Measurements from ENCODE around the gene MYOT. TPM values are rescaled to one million over a fixed set of nuclear protein-coding genes. Genes with fewer than 3 reads are reported as not detected.
"Not testable (repeated sequence)": the region's sequence is repeated elsewhere in the genome, so short reads cannot be mapped to it uniquely, and the experiment has no call there.

The MYOT gene
- total RNA-seq, 1 experiment from 2014 or later = not detected

- Mint-ChIP-seq H3K27ac (ENCODE audit: unreplicated experiment) (no peak overlapping the region), H3K4me1 (ENCODE audit: low read depth, unreplicated experiment) (peaks cover 5% of the 10 kb centered on the region), H3K36me3 (ENCODE audit: insufficient read depth, unreplicated experiment) (no peaks in the 10 kb centered on the region), H3K4me3 (ENCODE audit: low read depth, unreplicated experiment) (peak overlapping the region; percentile 24), H3K9me3 (ENCODE audit: low read depth, unreplicated experiment) (no peaks in the 10 kb centered on the region), H3K27me3 (ENCODE audit: unreplicated experiment) (no peaks in the 10 kb centered on the region)
- DNase-seq = no peak
- BruUV-seq (replicated peaks) = no TSS peak
- CTCF ChIA-PET = interaction anchor here (0.6 kb wide), 1 partner anchor 44 kb away, joined by 3 read pairs; no protein-coding TSS in a partner anchor
- TF ChIP-seq, protein P1, sequence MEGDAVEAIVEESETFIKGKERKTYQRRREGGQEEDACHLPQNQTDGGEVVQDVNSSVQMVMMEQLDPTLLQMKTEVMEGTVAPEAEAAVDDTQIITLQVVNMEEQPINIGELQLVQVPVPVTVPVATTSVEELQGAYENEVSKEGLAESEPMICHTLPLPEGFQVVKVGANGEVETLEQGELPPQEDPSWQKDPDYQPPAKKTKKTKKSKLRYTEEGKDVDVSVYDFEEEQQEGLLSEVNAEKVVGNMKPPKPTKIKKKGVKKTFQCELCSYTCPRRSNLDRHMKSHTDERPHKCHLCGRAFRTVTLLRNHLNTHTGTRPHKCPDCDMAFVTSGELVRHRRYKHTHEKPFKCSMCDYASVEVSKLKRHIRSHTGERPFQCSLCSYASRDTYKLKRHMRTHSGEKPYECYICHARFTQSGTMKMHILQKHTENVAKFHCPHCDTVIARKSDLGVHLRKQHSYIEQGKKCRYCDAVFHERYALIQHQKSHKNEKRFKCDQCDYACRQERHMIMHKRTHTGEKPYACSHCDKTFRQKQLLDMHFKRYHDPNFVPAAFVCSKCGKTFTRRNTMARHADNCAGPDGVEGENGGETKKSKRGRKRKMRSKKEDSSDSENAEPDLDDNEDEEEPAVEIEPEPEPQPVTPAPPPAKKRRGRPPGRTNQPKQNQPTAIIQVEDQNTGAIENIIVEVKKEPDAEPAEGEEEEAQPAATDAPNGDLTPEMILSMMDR (IDR thresholded peaks at IDR 0.05; ENCODE audit: unreplicated experiment) = no peak
- intact Hi-C loops (cut with micrococcal nuclease; ENCODE audit: unreplicated experiment) = no loop called here
These were observed 9.3 kb upstream of the MYOT start for GRCh38 chr5:137858223-137858916.

GRCh38 chr5:137858954-137859353 is 8.7 kb upstream of the MYOT start:
- CTCF ChIA-PET = no interaction called here
- H3K9me3 Mint-ChIP-seq (ENCODE audit: low read depth, unreplicated experiment) = no peaks in the 10 kb centered on the region
- H3K4me3 Mint-ChIP-seq (ENCODE audit: low read depth, unreplicated experiment) = no peak overlapping the region
- peaks cover 5% of the 10 kb centered on the region for H3K4me1 Mint-ChIP-seq (ENCODE audit: low read depth, unreplicated experiment)
- no peaks in the 10 kb centered on the region for H3K27me3 Mint-ChIP-seq (ENCODE audit: unreplicated experiment)
- no peaks in the 10 kb centered on the region for H3K36me3 Mint-ChIP-seq (ENCODE audit: insufficient read depth, unreplicated experiment)
- no peak overlapping the region for H3K27ac Mint-ChIP-seq (ENCODE audit: unreplicated experiment)
- BruUV-seq (replicated peaks) = no TSS peak
- no peak for DNase-seq
- intact Hi-C loops (cut with micrococcal nuclease; ENCODE audit: unreplicated experiment) = no loop called here
- TF ChIP-seq, protein P1 (IDR thresholded peaks at IDR 0.05; ENCODE audit: unreplicated experiment) = no peak

DNA sequence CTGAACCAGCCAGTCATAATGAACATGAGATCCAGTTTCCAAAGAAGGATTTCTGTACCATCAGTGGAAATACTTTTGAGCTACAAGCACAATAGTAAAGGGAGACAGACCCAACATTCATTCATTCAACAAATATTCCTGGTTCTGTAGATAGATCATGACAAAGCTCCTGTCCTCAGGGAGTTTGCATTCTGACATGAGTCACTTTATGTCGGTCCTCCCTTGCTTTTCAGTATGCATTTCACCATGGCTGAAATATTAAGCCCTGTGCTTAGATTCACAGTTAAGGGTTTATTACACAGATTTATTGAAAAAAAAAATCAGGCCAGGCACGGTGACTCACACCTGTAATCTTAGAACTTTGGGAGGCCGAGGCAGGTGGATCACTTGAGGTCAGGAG is 5.4 kb upstream of the MYOT start:
- Mint-ChIP-seq H3K4me1 (ENCODE audit: low read depth, unreplicated experiment) (peaks cover 5% of the 10 kb centered on the region), H3K27ac (ENCODE audit: unreplicated experiment) (no peak overlapping the region), H3K36me3 (ENCODE audit: insufficient read depth, unreplicated experiment) (no peaks in the 10 kb centered on the region), H3K4me3 (ENCODE audit: low read depth, unreplicated experiment) (no peak overlapping the region), H3K9me3 (ENCODE audit: low read depth, unreplicated experiment) (no peaks in the 10 kb centered on the region), H3K27me3 (ENCODE audit: unreplicated experiment) (no peaks in the 10 kb centered on the region)
- TF ChIP-seq, protein P1 (IDR thresholded peaks at IDR 0.05; ENCODE audit: unreplicated experiment) = no peak
- DNase-seq = no peak
- CTCF ChIA-PET = no interaction called here
- BruUV-seq (replicated peaks) = no TSS peak
- intact Hi-C loops (cut with micrococcal nuclease; ENCODE audit: unreplicated experiment) = no loop called here

- intact Hi-C loops (cut with micrococcal nuclease; ENCODE audit: unreplicated experiment); H3K27ac Mint-ChIP-seq (ENCODE audit: unreplicated experiment); H3K36me3 Mint-ChIP-seq (ENCODE audit: insufficient read depth, unreplicated experiment); H3K4me1 Mint-ChIP-seq (ENCODE audit: low read depth, unreplicated experiment); BruUV-seq (replicated peaks); H3K4me3 Mint-ChIP-seq (ENCODE audit: low read depth, unreplicated experiment); DNase-seq; H3K27me3 Mint-ChIP-seq (ENCODE audit: unreplicated experiment); H3K9me3 Mint-ChIP-seq (ENCODE audit: low read depth, unreplicated experiment): not testable (repeated sequence)
- CTCF ChIA-PET = interaction anchor here (0.7 kb wide), 1 partner anchor 11 kb away, joined by 3 read pairs; no protein-coding TSS in a partner anchor
These were observed 4.0 kb upstream of the MYOT start for GRCh38 chr5:137863653-137864052.
